Motor neuron (in vitro differentiated cells): Measurements from ENCODE around the gene KCTD18. TPM values are rescaled to one million over a fixed set of nuclear protein-coding genes. Genes with fewer than 3 reads are reported as not detected.

ENCODE experiments used
- total RNA-seq, 8 experiments: library from RNA; unstranded; fragments of 300-600 nt; gene quantifications; 2 replicates each; pipeline versions ENCODE4 v1.2.3 to v1.2.4, GENCODE V29; 2022

KCTD18 gene
- total RNA-seq, 8 experiments from 2014 or later, result 4.3 to 18.5 (median 9.8) TPM

Other genes with a start within 250 kb of the KCTD18 start
- 100 to 1,000 TPM in 1 of 8 experiments, 10 to 100 TPM in 6, 1 to 10 TPM in 1; 8.4 to 143 (median 21.9) TPM for gene SPATS2L, start 203.4 kb downstream of the KCTD18 start, total RNA-seq
- 10 to 100 TPM in 3 of 8 experiments, 1 to 10 TPM in 5; 1.1 to 20.5 (median 3.2) TPM for gene SGO2, start 16.1 kb upstream of the KCTD18 start, total RNA-seq
- gene AOX1, start 75.9 kb upstream of the KCTD18 start, total RNA-seq, result 1 to 10 TPM in 4 of 8 experiments, under 1 TPM in 4; 0.09 to 9.2 (median 1.5) TPM